Loucy (cell line): ENCODE data around the gene CIART.
A peak's percentile ranks its signal among the peaks of the same experiment; 100 is the strongest.

ENCODE experiments used
- H2AFZ ChIP-seq: fragments of 200-600 bp; sonication (generic); 2 replicates; pipeline ENCODE4 v1.6.0; 2016; ENCODE audit warnings: antibody characterized with exemption, mild to moderate bottlenecking, low read length, moderate library complexity
- H3F3A ChIP-seq: fragments of 200-600 bp; 2 replicates; pipeline ENCODE4 v1.6.0; 2016; ENCODE audit warnings: antibody characterized with exemption, low read depth, mild to moderate bottlenecking
- H3K27me3 ChIP-seq: fragments of 200-600 bp; sonication (generic); 2 replicates; pipeline ENCODE4 v1.6.1; 2014; ENCODE audit warnings: low read length, mild to moderate bottlenecking; ENCODE audit not compliant: insufficient read depth, poor library complexity, severe bottlenecking
- H3K36me3 ChIP-seq: fragments of 200-600 bp; sonication (generic); 2 replicates; pipeline ENCODE4 v1.6.1; 2016; ENCODE audit warnings: low read length; ENCODE audit not compliant: insufficient read depth
- H3K4me1 ChIP-seq: fragments of 200-600 bp; sonication (generic); 2 replicates; pipeline ENCODE4 v1.5.1; 2014; ENCODE audit warnings: low read length, mild to moderate bottlenecking; ENCODE audit not compliant: insufficient read depth, poor library complexity, severe bottlenecking
- H3K4me2 ChIP-seq: fragments of 200-600 bp; sonication (generic); 2 replicates; pipeline ENCODE4 v1.6.0; 2014; ENCODE audit warnings: antibody characterized with exemption, low read length, low read depth, mild to moderate bottlenecking; ENCODE audit not compliant: poor library complexity, severe bottlenecking
- H3K4me3 ChIP-seq: fragments of 200-600 bp; sonication (generic); 2 replicates; pipeline ENCODE4 v1.5.1; 2014; ENCODE audit warnings: low read length, mild to moderate bottlenecking, mixed read lengths; ENCODE audit not compliant: poor library complexity, severe bottlenecking
- H3K79me2 ChIP-seq: fragments of 200-600 bp; sonication (generic); 2 replicates; pipeline ENCODE4 v1.6.1; 2014; ENCODE audit warnings: low read length; ENCODE audit not compliant: insufficient read depth
- H3K9ac ChIP-seq: fragments of 200-600 bp; sonication (generic); 2 replicates; pipeline ENCODE4 v1.6.0; 2014; ENCODE audit warnings: mild to moderate bottlenecking, low read depth, low read length, moderate library complexity; ENCODE audit not compliant: poor library complexity, severe bottlenecking
- H3K9me2 ChIP-seq: fragments of 200-600 bp; sonication (generic); replicated peaks from 2 replicates; pipeline ENCODE4 v1.6.1; 2016; ENCODE audit warnings: low read depth, low read length, mixed read lengths
- H3K9me3 ChIP-seq: fragments of 200-600 bp; sonication (generic); 2 replicates; pipeline ENCODE4 v1.6.1; 2014; ENCODE audit warnings: mild to moderate bottlenecking, antibody characterized with exemption, low read length, low read depth; ENCODE audit not compliant: insufficient read depth
- H4K20me1 ChIP-seq: fragments of 200-600 bp; sonication (generic); 2 replicates; pipeline ENCODE4 v1.6.0; 2014; ENCODE audit warnings: antibody characterized with exemption, low read length, mild to moderate bottlenecking; ENCODE audit not compliant: insufficient read depth, poor library complexity, severe bottlenecking
- CTCF ChIP-seq: fragments of 200-600 bp; sonication (generic); conservative IDR thresholded peaks from 2 replicates; pipeline ENCODE4 v1.5.1; 2014; ENCODE audit warnings: mild to moderate bottlenecking, antibody characterized with exemption, low read length
- EZH2phosphoT487 ChIP-seq: fragments of 200-600 bp; IDR thresholded peaks from 2 replicates; pipeline ENCODE4 v1.6.1; 2018; ENCODE audit warnings: antibody characterized with exemption, mild to moderate bottlenecking, moderate library complexity, borderline replicate concordance

The CIART gene

GRCh38 chr1:150256198-150256553, 26.2 kb upstream of the CIART start:
- Histone ChIP-seq H3K9me3 (no peaks in the 10 kb centered on the region), H3K36me3 (no peaks in the 10 kb centered on the region), H3K4me2 (peak overlapping the region; percentile 87), H3K79me2 (no peaks in the 10 kb centered on the region), H3F3A (no peaks in the 10 kb centered on the region), H3K9ac (peak overlapping the region; percentile 70), H3K4me3 (peak overlapping the region; percentile 70), H3K9me2 (no peaks in the 10 kb centered on the region), H3K4me1 (peaks cover 4% of the 10 kb centered on the region), H2AFZ (peak overlapping the region; percentile 98), H3K27me3 (no peaks in the 10 kb centered on the region), H4K20me1 (no peaks in the 10 kb centered on the region)
- TF ChIP-seq EZH2phosphoT487 = no peak
- no peak for TF ChIP-seq CTCF

- Histone ChIP-seq H3K4me3 (no peak overlapping the region), H3K9me3 (no peaks in the 10 kb centered on the region), H3K4me2 (peak overlapping the region; percentile 87), H4K20me1 (no peaks in the 10 kb centered on the region), H3K79me2 (no peaks in the 10 kb centered on the region), H3K4me1 (peaks cover 4% of the 10 kb centered on the region), H3K27me3 (no peaks in the 10 kb centered on the region), H3K9ac (no peak overlapping the region), H3K9me2 (no peaks in the 10 kb centered on the region), H2AFZ (peak overlapping the region; percentile 98; the same call in 1 of the 2 replicates), H3F3A (no peaks in the 10 kb centered on the region), H3K36me3 (no peaks in the 10 kb centered on the region)
- TF ChIP-seq EZH2phosphoT487 (no peak), CTCF (no peak)
Observed at GRCh38 chr1:150256554-150257341, 25.6 kb upstream of the CIART start.

GRCh38 chr1:150257624-150258585, 24.4 kb upstream of the CIART start, which contains the start of gene CA14:
TSS of gene CA14 (plus strand) at chr1:150257774. CDS start at chr1:150258129, 355 bp downstream.
- H2AFZ ChIP-seq = no peak within 1 kb of the TSS

More at GRCh38 chr1:150257624-150258585, 24.4 kb upstream of the CIART start, which contains the start of gene CA14:
- TF ChIP-seq CTCF = no peak
- no peak within 1 kb of the TSS for H3K4me3 ChIP-seq
- no peaks in the 10 kb centered on the region for H3K9me3 ChIP-seq
- H3K9me2 ChIP-seq = no peaks in the 10 kb centered on the region
- no peaks in the 10 kb centered on the region for H3K36me3 ChIP-seq
- no peaks in the 10 kb centered on the region for H3K79me2 ChIP-seq
- H3K4me2 ChIP-seq = no peak within 1 kb of the TSS
- H3K9ac ChIP-seq = no peak within 1 kb of the TSS
- H3K4me1 ChIP-seq = peaks cover 4% of the 10 kb centered on the region
- no peaks in the 10 kb centered on the region for H3K27me3 ChIP-seq
- no peaks in the 10 kb centered on the region for H3F3A ChIP-seq
- no peaks in the 10 kb centered on the region for H4K20me1 ChIP-seq
